ENCODE measurements around the gene ZNF341. TPM values are rescaled to one million over a fixed set of nuclear protein-coding genes. Genes with fewer than 3 reads are reported as not detected.

Gene ZNF341
- total and polyA plus RNA-seq, 9 of the 15 experiments (the other 6 are each of a cell fraction or from before 2014, with no cell fraction given), result 0.08 to 2.6 (median 1.0) TPM

DNA sequence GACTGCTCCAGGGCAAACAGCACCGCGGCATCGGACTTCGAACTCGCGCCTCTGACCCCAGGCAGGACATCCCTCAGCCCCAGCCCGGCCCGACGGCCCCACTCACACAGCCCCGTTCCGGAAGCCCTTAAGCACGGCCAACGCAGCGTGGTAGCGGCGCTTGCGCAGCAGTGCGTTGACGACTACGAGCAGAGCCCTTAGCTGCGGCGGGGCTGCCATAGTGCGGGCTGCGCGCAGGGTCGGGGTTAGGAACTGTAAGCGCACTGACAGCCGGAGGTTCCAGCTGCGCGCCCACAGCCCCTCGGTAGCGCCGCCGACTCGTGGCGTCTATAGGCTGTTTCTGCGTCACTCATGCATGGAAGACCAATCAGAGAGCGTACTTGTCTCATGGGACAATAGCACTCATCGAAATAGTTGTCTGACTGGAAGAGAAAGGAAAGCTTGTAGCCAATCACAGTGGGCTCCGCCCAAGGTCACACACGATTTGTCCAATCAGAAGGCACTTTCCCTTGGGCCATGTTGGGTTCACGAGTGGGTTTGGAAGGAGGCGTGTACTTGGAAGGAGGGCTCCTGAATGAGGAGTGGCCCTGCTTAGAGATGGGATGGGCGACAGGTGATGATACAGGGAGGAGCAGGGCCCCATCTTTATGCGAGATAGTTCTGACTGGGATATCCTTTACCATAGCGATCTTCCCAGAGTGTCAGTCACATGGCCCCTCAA, 11.6 kb upstream of the ZNF341 start, which contains the start of gene PXMP4 (continued):
- TF ChIP-seq TCF7L2 (IDR thresholded peaks at IDR 0.05; ENCODE audit: low read depth, low read length) (no peak), FOXP1 (CRISPR knock-in tag; IDR thresholded peaks at IDR 0.05) (peak; percentile 57; the same call in 1 of the 2 replicates), HNRNPL (IDR thresholded peaks at IDR 0.05; ENCODE audit: low read depth, low read length) (no peak), NCOA6 (IDR thresholded peaks at IDR 0.05) (no peak), CAMTA2 (CRISPR knock-in tag; conservative IDR thresholded peaks at IDR 0.05) (no peak), SMAD1 (IDR thresholded peaks at IDR 0.05; ENCODE audit: low read depth, low read length, partially characterized antibody) (no peak), ZNF140 (CRISPR knock-in tag; IDR thresholded peaks at IDR 0.05) (no peak), THRAP3 (IDR thresholded peaks at IDR 0.05; ENCODE audit: borderline replicate concordance) (no peak), ZNF408 (CRISPR knock-in tag; IDR thresholded peaks at IDR 0.05; ENCODE audit: low read depth) (no peak), ETV6 (IDR thresholded peaks at IDR 0.05; ENCODE audit: borderline replicate concordance in 1 of 2, low read depth in 2 of 2, low read length in 1 of 2) (no peak), ETV6 (CRISPR knock-in tag; IDR thresholded peaks at IDR 0.05; ENCODE audit: borderline replicate concordance) (no peak), CBFA2T2 (conservative IDR thresholded peaks at IDR 0.05) (no peak), ARID3B (CRISPR knock-in tag; IDR thresholded peaks at IDR 0.05; ENCODE audit: borderline replicate concordance) (no peak), ATF7 (IDR thresholded peaks at IDR 0.05) (peak; percentile 66), SRSF3 (IDR thresholded peaks at IDR 0.05; ENCODE audit: insufficient read depth, low read length) (no peak), CHCHD3 (CRISPR knock-in tag; IDR thresholded peaks at IDR 0.05) (no peak), CTBP1 (IDR thresholded peaks at IDR 0.05; ENCODE audit: borderline replicate concordance) (peak; percentile 41; the same call in 1 of the 2 replicates), ZNF24 (IDR thresholded peaks at IDR 0.05) (no peak), ZNF316 (IDR thresholded peaks at IDR 0.05) (peak; percentile 77)
- TF ChIP-seq, protein P1, sequence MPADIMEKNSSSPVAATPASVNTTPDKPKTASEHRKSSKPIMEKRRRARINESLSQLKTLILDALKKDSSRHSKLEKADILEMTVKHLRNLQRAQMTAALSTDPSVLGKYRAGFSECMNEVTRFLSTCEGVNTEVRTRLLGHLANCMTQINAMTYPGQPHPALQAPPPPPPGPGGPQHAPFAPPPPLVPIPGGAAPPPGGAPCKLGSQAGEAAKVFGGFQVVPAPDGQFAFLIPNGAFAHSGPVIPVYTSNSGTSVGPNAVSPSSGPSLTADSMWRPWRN (IDR thresholded peaks at IDR 0.05; ENCODE audit: low read depth), result no peak
- TF ChIP-seq, protein P2, sequence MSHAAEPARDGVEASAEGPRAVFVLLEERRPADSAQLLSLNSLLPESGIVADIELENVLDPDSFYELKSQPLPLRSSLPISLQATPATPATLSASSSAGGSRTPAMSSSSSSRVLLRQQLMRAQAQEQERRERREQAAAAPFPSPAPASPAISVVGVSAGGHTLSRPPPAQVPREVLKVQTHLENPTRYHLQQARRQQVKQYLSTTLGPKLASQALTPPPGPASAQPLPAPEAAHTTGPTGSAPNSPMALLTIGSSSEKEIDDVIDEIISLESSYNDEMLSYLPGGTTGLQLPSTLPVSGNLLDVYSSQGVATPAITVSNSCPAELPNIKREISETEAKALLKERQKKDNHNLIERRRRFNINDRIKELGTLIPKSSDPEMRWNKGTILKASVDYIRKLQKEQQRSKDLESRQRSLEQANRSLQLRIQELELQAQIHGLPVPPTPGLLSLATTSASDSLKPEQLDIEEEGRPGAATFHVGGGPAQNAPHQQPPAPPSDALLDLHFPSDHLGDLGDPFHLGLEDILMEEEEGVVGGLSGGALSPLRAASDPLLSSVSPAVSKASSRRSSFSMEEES (CRISPR knock-in tag; IDR thresholded peaks at IDR 0.05), result no peak
- TF ChIP-seq, protein P3, sequence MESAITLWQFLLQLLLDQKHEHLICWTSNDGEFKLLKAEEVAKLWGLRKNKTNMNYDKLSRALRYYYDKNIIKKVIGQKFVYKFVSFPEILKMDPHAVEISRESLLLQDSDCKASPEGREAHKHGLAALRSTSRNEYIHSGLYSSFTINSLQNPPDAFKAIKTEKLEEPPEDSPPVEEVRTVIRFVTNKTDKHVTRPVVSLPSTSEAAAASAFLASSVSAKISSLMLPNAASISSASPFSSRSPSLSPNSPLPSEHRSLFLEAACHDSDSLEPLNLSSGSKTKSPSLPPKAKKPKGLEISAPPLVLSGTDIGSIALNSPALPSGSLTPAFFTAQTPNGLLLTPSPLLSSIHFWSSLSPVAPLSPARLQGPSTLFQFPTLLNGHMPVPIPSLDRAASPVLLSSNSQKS (CRISPR knock-in tag; IDR thresholded peaks at IDR 0.05), result no peak
- TF ChIP-seq, protein P4, sequence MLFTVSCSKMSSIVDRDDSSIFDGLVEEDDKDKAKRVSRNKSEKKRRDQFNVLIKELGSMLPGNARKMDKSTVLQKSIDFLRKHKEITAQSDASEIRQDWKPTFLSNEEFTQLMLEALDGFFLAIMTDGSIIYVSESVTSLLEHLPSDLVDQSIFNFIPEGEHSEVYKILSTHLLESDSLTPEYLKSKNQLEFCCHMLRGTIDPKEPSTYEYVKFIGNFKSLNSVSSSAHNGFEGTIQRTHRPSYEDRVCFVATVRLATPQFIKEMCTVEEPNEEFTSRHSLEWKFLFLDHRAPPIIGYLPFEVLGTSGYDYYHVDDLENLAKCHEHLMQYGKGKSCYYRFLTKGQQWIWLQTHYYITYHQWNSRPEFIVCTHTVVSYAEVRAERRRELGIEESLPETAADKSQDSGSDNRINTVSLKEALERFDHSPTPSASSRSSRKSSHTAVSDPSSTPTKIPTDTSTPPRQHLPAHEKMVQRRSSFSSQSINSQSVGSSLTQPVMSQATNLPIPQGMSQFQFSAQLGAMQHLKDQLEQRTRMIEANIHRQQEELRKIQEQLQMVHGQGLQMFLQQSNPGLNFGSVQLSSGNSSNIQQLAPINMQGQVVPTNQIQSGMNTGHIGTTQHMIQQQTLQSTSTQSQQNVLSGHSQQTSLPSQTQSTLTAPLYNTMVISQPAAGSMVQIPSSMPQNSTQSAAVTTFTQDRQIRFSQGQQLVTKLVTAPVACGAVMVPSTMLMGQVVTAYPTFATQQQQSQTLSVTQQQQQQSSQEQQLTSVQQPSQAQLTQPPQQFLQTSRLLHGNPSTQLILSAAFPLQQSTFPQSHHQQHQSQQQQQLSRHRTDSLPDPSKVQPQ (CRISPR knock-in tag; IDR thresholded peaks at IDR 0.05; ENCODE audit: borderline replicate concordance), result no peak

All from K562 (cell line).